Measurements from ENCODE around the gene OPTN. TPM values are rescaled to one million over a fixed set of nuclear protein-coding genes. Genes with fewer than 3 reads are reported as not detected.

Gene OPTN
- total and polyA plus RNA-seq, 10 of the 15 experiments (the other 5 are each of a cell fraction or from before 2014, with no cell fraction given) = 15.2 to 42.4 (median 25.5) TPM

- TF ChIP-seq USF1 (IDR thresholded peaks at IDR 0.05; ENCODE audit: borderline replicate concordance, extremely low read length, insufficient read depth, low read depth, low read length) (no peak), CHD1 (IDR thresholded peaks at IDR 0.05; ENCODE audit: low read depth, low read length) (no peak), E2F4 (IDR thresholded peaks at IDR 0.05; ENCODE audit: low read depth, low read length) (no peak), ZNF687 (IDR thresholded peaks at IDR 0.05) (no peak)
Measured at GRCh38 chr10:13184730-13185514, 85.0 kb downstream of the OPTN start (continued).

- ChIA-PET RAD21 (ENCODE audit: unreplicated experiment) (no interaction called here), SMC1A (ENCODE audit: uncharacterized antibody, unreplicated experiment) (no interaction called here)
- TF ChIP-seq STAT1 (conservative IDR thresholded peaks at IDR 0.05) (no peak), USF2 (IDR thresholded peaks at IDR 0.05; ENCODE audit: borderline replicate concordance, low read depth, low read length) (no peak), ZBED1 (IDR thresholded peaks at IDR 0.05; ENCODE audit: borderline replicate concordance) (no peak), ESRRA (IDR thresholded peaks at IDR 0.05; ENCODE audit: low read length) (no peak), PAX5 (IDR thresholded peaks at IDR 0.05; ENCODE audit: borderline replicate concordance, low read depth, low read length) (no peak), PKNOX1 (IDR thresholded peaks at IDR 0.05) (no peak), GATAD2B (conservative IDR thresholded peaks at IDR 0.05; ENCODE audit: low read depth) (no peak)
Measured at GRCh38 chr10:13187135-13187534, 87.2 kb downstream of the OPTN start.

More at GRCh38 chr10:13187135-13187534, 87.2 kb downstream of the OPTN start:
- FAIRE-seq = no peak
- Histone ChIP-seq H3K4me2 (ENCODE audit: control insufficient read depth, insufficient read depth) (no peak overlapping the region), H3K4me1 (ENCODE audit: control insufficient read depth, insufficient read depth, low read length) (peaks cover 3% of the 10 kb centered on the region; the same call in 1 of the 2 replicates), H3K4me3 (no peak overlapping the region), H2AFZ (ENCODE audit: control insufficient read depth, low read depth, low read length) (no peak overlapping the region), H3K36me3 (ENCODE audit: control insufficient read depth in 2 of 2, insufficient read depth in 2 of 2, low read length in 1 of 2) (peaks cover 10 to 17% of the 10 kb centered on the region in 2 experiments), H3K9ac (ENCODE audit: control insufficient read depth, insufficient read depth, low read length) (no peak overlapping the region), H4K20me1 (ENCODE audit: control insufficient read depth, insufficient read depth) (no peaks in the 10 kb centered on the region), H3K27ac (ENCODE audit: control insufficient read depth, insufficient read depth) (no peak overlapping the region), H3K79me2 (ENCODE audit: control insufficient read depth, insufficient read depth, low read length) (no peaks in the 10 kb centered on the region), H3K9me3 (replicated peaks; ENCODE audit: control insufficient read depth, insufficient read depth, low read length) (peaks cover 4% of the 10 kb centered on the region; the same call in 2 of the 3 replicates), H3K27me3 (replicated peaks in 1 of 2; ENCODE audit: control insufficient read depth in 2 of 2, insufficient read depth in 2 of 2, low read length in 1 of 2) (no peaks in the 10 kb centered on the region)
- 99% methylated on average over 3 of the region's 3 CpGs for WGBS (ENCODE audit: insufficient coverage, insufficient replicate concordance, low lambda C conversion rate, missing lambda C conversion rate)
- DNase-seq (ENCODE audit: low read depth, low spot score) = no peak
- CTCF ChIA-PET = no interaction called here
- in situ Hi-C loops (cut with MboI) = no loop called here
- ATAC-seq = no peak
- intact Hi-C loops (cut with micrococcal nuclease; ENCODE audit: unreplicated experiment) = no loop called here
- BruUV-seq (replicated peaks) = no TSS peak
- POLR2A ChIA-PET = no interaction called here
